Activated T-helper 17 cell treated with anti-CD3 and anti-CD28 coated beads, Interleukin-2, amount 50 U/mL, for 72 hours (primary cell): ENCODE data around the gene GLP2R. TPM values are rescaled to one million over a fixed set of nuclear protein-coding genes. Genes with fewer than 3 reads are reported as not detected.

ENCODE experiments used
- ATAC-seq: fragments of 150-1000 bp; cut with Tn5 transposase; replicated peaks from 2 replicates; pipeline ENCODE4 v1.10.0; 2021; ENCODE audit warnings: mild to moderate bottlenecking, moderate library complexity
- H3K27ac Mint-ChIP-seq: one replicate; pipeline ENCODE4 v1.8.0; 2022; ENCODE audit warnings: mixed read lengths
- H3K27me3 Mint-ChIP-seq: one replicate; pipeline ENCODE4 v1.8.0; 2022; ENCODE audit warnings: mixed read lengths
- H3K36me3 Mint-ChIP-seq: one replicate; pipeline ENCODE4 v1.8.0; 2022; ENCODE audit warnings: low read depth, mild to moderate bottlenecking, mixed read lengths
- H3K4me1 Mint-ChIP-seq: one replicate; pipeline ENCODE4 v1.8.0; 2022; ENCODE audit warnings: mixed read lengths
- H3K4me3 Mint-ChIP-seq: one replicate; pipeline ENCODE4 v1.8.0; 2022; ENCODE audit warnings: mild to moderate bottlenecking, mixed read lengths
- H3K9me3 Mint-ChIP-seq: one replicate; pipeline ENCODE4 v1.8.0; 2022; ENCODE audit warnings: mixed read lengths
- total RNA-seq, 2 donors: library from RNA; stranded (reverse); gene quantifications; one replicate each; pipeline ENCODE4 v1.2.3, GENCODE V29; 2022

GLP2R gene
- total RNA-seq, 2 donors from 2014 or later: not detected

GRCh38 chr17:9802697-9803096, 23.0 kb upstream of the GLP2R start:
- Mint-ChIP-seq H3K4me1 (no peaks in the 10 kb centered on the region), H3K9me3 (peaks cover 4% of the 10 kb centered on the region), H3K27ac (no peak overlapping the region), H3K27me3 (peaks cover 31% of the 10 kb centered on the region), H3K4me3 (no peak overlapping the region), H3K36me3 (no peaks in the 10 kb centered on the region)
- ATAC-seq: no peak

DNA sequence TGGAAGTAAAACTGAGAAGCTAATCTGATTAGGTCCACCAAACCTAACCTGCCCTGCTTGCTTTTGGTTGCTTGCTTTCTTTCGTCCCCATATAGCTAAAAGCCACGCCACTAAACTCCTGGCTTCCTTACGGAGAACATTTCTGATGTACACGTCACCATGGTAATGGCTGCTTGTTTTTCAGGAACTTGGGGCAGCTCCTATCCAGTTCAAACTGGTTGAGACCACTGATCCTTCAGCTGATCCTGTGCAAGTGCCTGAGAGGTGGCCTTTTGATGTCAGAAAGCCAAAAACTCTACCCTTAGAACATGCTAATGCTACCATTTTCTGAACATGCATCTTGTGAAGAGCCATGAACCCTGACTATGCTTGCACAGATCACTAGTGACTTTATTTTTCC, 20.0 kb upstream of the GLP2R start:
- Mint-ChIP-seq H3K36me3 (no peaks in the 10 kb centered on the region), H3K27me3 (peaks cover 19% of the 10 kb centered on the region), H3K9me3 (peaks cover 4% of the 10 kb centered on the region), H3K4me3 (no peak overlapping the region), H3K4me1 (no peaks in the 10 kb centered on the region), H3K27ac (no peak overlapping the region)
- ATAC-seq: no peak

DNA sequence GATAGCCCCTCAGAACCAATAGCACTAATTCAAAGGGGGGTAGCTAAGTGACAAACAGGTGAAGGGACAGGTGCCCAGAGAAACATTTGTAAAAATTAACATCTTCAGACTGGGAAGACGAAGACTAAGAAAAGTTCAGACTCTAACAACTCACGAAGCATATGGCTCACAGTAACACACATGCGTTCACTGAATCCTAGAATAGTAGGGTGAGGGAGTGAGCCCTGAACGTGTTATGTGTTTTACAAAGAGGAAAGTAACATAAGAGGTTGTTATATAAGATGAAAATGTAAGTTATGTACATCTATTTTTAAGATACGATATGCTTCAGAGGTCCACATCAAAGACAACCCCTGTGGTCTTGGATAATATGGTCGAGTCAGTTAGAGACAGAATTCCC, 19.0 kb upstream of the GLP2R start:
- no peak for ATAC-seq
- Mint-ChIP-seq H3K36me3 (no peaks in the 10 kb centered on the region), H3K27ac (no peak overlapping the region), H3K4me3 (no peak overlapping the region), H3K4me1 (no peaks in the 10 kb centered on the region), H3K9me3 (peaks cover 4% of the 10 kb centered on the region), H3K27me3 (peaks cover 24% of the 10 kb centered on the region)

DNA sequence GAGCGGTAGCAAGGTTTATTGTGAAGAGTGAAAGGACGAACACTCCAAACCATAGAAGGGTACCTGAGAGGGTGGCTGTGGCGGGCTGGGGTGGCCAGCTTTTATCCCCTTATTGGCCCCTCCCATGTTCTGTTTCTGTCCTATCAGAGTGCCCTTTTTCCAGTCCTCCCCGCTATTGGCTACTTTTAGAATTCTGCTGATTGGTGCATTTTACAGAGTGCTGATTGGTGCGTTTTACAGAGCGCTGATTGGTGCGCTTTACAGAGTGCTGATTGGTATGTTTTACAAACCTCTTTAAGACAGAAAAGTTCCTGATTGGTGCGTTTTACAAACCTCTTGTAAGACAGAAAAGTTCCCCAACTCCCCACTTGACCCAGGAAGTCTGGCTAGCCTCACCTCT, 16.3 kb upstream of the GLP2R start:
- no peaks in the 10 kb centered on the region for H3K36me3 Mint-ChIP-seq
- no peak for ATAC-seq
- H3K27ac Mint-ChIP-seq: no peak overlapping the region
- H3K4me3 Mint-ChIP-seq: no peak overlapping the region
- no peaks in the 10 kb centered on the region for H3K4me1 Mint-ChIP-seq
- peaks cover 16% of the 10 kb centered on the region for H3K27me3 Mint-ChIP-seq
- H3K9me3 Mint-ChIP-seq: peaks cover 4% of the 10 kb centered on the region

- peaks cover 8% of the 10 kb centered on the region for H3K27me3 Mint-ChIP-seq
- no peaks in the 10 kb centered on the region for H3K4me1 Mint-ChIP-seq
- H3K27ac Mint-ChIP-seq: no peak overlapping the region
- no peak overlapping the region for H3K4me3 Mint-ChIP-seq
- ATAC-seq: no peak
- H3K9me3 Mint-ChIP-seq: no peaks in the 10 kb centered on the region
- no peaks in the 10 kb centered on the region for H3K36me3 Mint-ChIP-seq
These were observed 15.4 kb upstream of the GLP2R start for GRCh38 chr17:9810100-9810949.

DNA sequence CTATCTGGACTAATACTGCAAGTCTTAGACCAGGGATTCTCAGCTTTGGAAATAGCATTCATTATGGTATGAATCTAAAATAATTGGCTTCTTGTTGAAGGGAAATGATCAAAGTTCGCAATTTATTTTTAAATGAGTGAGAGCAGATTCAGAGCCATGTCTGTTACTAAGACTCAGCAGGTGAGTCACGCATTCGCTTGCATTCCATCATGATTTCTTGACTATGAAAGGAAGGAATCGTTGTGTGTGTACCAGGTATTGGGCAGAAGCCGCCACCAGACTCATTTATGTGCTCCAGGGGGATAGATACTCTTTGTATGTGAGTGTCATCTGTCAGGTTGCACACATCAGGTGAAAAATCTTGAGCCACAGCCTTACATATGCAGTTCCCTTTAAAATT, 14.6 kb upstream of the GLP2R start:
- H3K4me3 Mint-ChIP-seq: no peak overlapping the region
- ATAC-seq: no peak
- no peaks in the 10 kb centered on the region for H3K9me3 Mint-ChIP-seq
- H3K27me3 Mint-ChIP-seq: peaks cover 8% of the 10 kb centered on the region
- H3K27ac Mint-ChIP-seq: no peak overlapping the region
- no peaks in the 10 kb centered on the region for H3K36me3 Mint-ChIP-seq
- H3K4me1 Mint-ChIP-seq: no peaks in the 10 kb centered on the region

DNA sequence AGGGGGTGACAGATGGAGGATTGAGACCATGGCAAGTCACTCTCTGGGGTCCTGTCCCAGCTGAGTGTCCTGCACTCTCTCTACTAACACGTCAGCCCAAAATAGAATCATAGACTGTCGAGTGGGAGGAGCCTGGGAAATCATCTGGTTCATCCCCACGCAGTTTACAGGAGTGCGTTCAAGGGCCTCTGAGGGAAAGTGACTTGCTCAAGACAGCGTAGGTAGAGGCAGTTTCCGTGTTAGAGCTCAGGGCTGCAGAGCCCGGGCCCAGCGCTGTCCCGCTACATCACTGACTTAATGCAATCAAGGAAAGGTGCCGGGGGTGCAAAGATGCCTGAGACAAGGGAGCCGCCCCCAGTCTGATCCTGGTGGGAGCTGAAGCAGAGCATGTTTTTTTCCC, 14.2 kb upstream of the GLP2R start:
- H3K4me3 Mint-ChIP-seq: no peak overlapping the region
- no peak for ATAC-seq

GRCh38 chr17:9813166-9813565, 12.6 kb upstream of the GLP2R start:
- Mint-ChIP-seq H3K27me3 (peaks cover 10% of the 10 kb centered on the region), H3K9me3 (peaks cover 4% of the 10 kb centered on the region), H3K4me1 (no peaks in the 10 kb centered on the region), H3K27ac (no peak overlapping the region), H3K4me3 (no peak overlapping the region), H3K36me3 (no peaks in the 10 kb centered on the region)
- no peak for ATAC-seq

More for the DNA sequence above, 14.2 kb upstream of the GLP2R start:
- no peak overlapping the region for H3K27ac Mint-ChIP-seq
- no peaks in the 10 kb centered on the region for H3K4me1 Mint-ChIP-seq
- peaks cover 4% of the 10 kb centered on the region for H3K9me3 Mint-ChIP-seq
- peaks cover 11% of the 10 kb centered on the region for H3K27me3 Mint-ChIP-seq
- no peaks in the 10 kb centered on the region for H3K36me3 Mint-ChIP-seq

DNA sequence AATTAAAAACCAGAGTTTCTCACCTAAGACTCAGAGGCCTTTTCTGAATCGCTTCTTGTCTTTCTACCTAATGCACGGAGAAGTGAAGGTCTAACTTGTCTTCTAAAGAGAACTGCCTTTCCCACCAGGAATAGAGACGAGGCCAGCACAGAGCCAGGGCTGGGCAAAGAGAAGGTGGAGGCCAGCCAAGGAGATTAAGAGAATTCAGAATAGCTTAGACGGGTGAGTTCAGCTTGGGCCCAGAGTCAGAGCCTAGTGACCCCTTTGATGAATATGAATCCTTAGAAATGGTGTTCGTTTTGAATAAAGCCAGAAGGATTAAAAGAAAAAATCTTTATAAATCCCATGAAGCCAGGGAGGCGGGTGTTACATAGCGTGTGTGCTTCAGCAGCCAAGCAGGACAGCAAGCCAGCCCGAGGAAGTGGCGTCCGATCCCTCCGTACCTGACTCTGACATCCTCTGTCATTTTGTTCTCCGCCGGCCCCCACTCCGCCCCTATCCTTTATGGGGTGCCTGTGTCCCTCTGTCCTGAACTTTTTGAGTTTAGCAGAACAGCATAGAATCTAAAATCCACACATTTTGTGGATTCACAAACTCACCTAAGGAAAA, 11.3 kb upstream of the GLP2R start:
- no peaks in the 10 kb centered on the region for H3K36me3 Mint-ChIP-seq
- H3K4me3 Mint-ChIP-seq: no peak overlapping the region
- H3K27me3 Mint-ChIP-seq: peaks cover 10% of the 10 kb centered on the region
- no peak overlapping the region for H3K27ac Mint-ChIP-seq
- no peak for ATAC-seq
- no peaks in the 10 kb centered on the region for H3K4me1 Mint-ChIP-seq
- peaks cover 4% of the 10 kb centered on the region for H3K9me3 Mint-ChIP-seq

DNA sequence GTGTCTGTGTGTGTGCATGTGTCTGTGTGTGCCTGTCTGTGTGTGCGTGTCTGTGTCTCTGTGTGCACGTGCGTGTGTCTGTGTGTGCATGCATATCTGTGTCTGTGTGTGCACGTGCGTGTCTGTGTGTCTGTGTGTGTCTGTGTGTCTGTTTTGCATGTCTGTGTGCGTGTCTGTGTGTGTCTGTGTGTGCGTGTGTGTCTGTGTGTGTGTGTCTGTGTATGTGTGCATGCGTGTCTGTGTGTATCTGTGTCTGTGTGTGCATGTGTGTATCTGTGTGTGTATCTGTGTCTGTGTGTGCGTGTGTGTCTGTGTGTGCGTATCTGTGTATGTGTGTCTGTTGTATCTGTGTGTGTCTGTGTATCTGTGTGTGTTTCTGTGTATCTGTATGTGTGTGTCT, 9.3 kb upstream of the GLP2R start:
- no peak for ATAC-seq
- H3K36me3 Mint-ChIP-seq: no peaks in the 10 kb centered on the region
- no peak overlapping the region for H3K27ac Mint-ChIP-seq

DNA sequence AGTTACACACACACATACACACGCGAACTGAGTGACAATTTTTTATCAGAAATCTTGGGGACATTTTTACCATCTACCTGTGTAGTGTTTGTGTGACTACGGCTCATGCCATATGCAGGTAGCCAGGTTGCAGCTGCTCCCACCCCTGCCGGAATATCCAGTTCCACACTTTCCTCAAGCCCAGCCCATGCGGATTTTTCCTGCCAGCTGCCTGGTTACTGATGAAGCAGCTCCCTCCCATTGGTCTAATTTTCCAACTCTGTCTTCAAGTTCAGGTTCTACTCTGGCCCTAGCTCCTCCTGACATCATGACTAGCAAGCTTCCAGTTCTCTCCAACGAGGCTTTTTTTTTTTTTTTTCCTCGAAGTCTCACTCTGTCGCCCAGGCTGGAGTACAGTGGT, 8.6 kb upstream of the GLP2R start:
- no peak for ATAC-seq
- Mint-ChIP-seq H3K36me3 (no peaks in the 10 kb centered on the region), H3K27ac (no peak overlapping the region), H3K9me3 (peaks cover 4% of the 10 kb centered on the region), H3K4me1 (no peaks in the 10 kb centered on the region), H3K27me3 (peaks cover 5% of the 10 kb centered on the region), H3K4me3 (no peak overlapping the region)

More for the DNA sequence above, 9.3 kb upstream of the GLP2R start:
- Mint-ChIP-seq H3K4me1 (no peaks in the 10 kb centered on the region), H3K4me3 (no peak overlapping the region), H3K27me3 (peaks cover 5% of the 10 kb centered on the region), H3K9me3 (peaks cover 4% of the 10 kb centered on the region)

DNA sequence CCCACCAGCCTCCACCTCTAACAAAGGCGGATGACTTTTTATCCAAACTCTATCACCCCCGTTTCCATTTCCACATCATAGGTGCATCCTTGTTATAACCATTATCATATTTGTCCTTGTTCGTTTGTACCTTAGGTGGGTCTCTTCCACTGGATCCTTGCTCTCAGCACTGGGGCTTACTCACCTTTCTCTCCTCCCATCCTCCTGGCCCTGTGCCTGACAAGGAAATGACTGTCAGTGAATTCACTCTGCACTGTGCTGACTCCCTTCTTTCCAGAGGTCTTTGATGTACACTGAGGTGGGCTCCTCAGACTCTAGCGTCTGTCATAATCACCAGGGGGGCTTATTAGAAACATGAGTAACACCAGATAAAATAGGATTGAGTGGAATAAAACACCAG, 7.0 kb upstream of the GLP2R start:
- H3K36me3 Mint-ChIP-seq: no peaks in the 10 kb centered on the region
- peaks cover 9% of the 10 kb centered on the region for H3K27me3 Mint-ChIP-seq
- no peak overlapping the region for H3K4me3 Mint-ChIP-seq
- H3K4me1 Mint-ChIP-seq: no peaks in the 10 kb centered on the region
- no peak for ATAC-seq
- peaks cover 4% of the 10 kb centered on the region for H3K9me3 Mint-ChIP-seq
- H3K27ac Mint-ChIP-seq: no peak overlapping the region

- Mint-ChIP-seq H3K9me3 (peaks cover 4% of the 10 kb centered on the region), H3K4me1 (no peaks in the 10 kb centered on the region), H3K27ac (no peak overlapping the region), H3K4me3 (no peak overlapping the region), H3K27me3 (peaks cover 9% of the 10 kb centered on the region), H3K36me3 (no peaks in the 10 kb centered on the region)
- no peak for ATAC-seq
These were observed 5.3 kb upstream of the GLP2R start for GRCh38 chr17:9820448-9820847.

- Mint-ChIP-seq H3K4me1 (no peaks in the 10 kb centered on the region), H3K27ac (no peak within 1 kb of the TSS), H3K4me3 (no peak within 1 kb of the TSS), H3K27me3 (peaks cover 7% of the 10 kb centered on the region), H3K9me3 (no peaks in the 10 kb centered on the region), H3K36me3 (no peaks in the 10 kb centered on the region)
- ATAC-seq: no peak
These were observed 3.8 kb upstream of the GLP2R start, which contains the start of gene GSG1L2 for GRCh38 chr17:9821921-9822320. Gene GSG1L2 (minus strand): TSS chr17:9822079. CDS start chr17:9822071, 8 bp downstream.

- ATAC-seq: no peak
- H3K9me3 Mint-ChIP-seq: no peaks in the 10 kb centered on the region
- no peak overlapping the region for H3K4me3 Mint-ChIP-seq
- H3K27me3 Mint-ChIP-seq: peaks cover 10% of the 10 kb centered on the region
- no peak overlapping the region for H3K27ac Mint-ChIP-seq
- H3K36me3 Mint-ChIP-seq: no peaks in the 10 kb centered on the region
- no peaks in the 10 kb centered on the region for H3K4me1 Mint-ChIP-seq
These were observed 1.6 kb upstream of the GLP2R start for GRCh38 chr17:9824094-9824493.
